Tongue (tissue), 2 donors: ENCODE data around the gene ARID5B. TPM values are rescaled to one million over a fixed set of nuclear protein-coding genes. Genes with fewer than 3 reads are reported as not detected.
"Not testable (repeated sequence)": the region's sequence is repeated elsewhere in the genome, so short reads cannot be mapped to it uniquely, and the experiment has no call there.

Source experiments
- DNase-seq: peaks from one replicate; pipeline ENCODE4 v3.0.0-alpha.2; 2015
- total RNA-seq: library from RNA; depleted of rRNA; stranded (reverse); fragments of >200 nt; gene quantifications from one replicate; pipeline ENCODE4 v1.2.3, GENCODE V29; 2014

ARID5B gene
- total RNA-seq, 1 donor from 2014 or later: 33.8 TPM

GRCh38 chr10:62014510-62014909, 113.0 kb downstream of the ARID5B start:
- no peak for DNase-seq

- peak; percentile 82 for DNase-seq
Observed at GRCh38 chr10:62015994-62016393, 114.5 kb downstream of the ARID5B start.

- no peak for DNase-seq
Observed at GRCh38 chr10:62016623-62017490, 115.4 kb downstream of the ARID5B start.

GRCh38 chr10:62017491-62017870, 116.0 kb downstream of the ARID5B start:
- no peak for DNase-seq

DNA sequence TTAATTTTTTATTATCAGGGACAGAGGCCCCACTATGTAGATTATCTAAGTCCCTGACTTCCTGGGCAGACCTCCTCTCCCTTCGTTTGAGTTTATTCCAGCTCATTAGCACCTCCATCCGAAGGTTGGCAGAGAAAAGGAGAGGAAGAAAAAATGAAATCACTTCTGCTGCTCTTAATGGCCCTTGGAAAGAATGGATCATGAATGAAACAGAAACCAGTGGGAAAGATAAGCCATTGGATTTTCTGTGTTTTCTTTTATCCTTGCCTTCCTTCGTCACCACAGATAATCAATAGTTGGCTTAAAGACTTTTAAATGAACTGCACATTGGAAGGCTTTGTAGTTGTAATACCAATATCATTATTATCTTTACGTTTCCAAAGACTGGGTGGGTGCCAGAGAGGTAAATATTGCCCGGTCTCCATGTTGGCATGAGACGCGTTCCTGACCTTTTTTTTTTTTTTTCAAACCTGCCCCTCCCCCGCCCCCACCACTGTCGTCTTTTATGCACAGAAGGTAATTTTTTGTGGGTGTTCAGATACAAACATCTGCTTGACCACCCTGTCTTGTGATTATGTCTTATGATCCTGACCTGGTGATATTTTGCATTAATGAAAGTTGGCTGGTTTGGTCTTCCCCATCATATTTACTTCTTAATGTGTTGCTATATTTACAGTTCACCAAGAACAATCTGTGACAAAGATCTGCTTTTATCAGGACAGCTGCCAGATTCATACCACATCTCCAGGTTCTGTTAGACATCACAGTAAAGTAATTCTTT, 116.8 kb downstream of the ARID5B start:
- DNase-seq: no peak

DNA sequence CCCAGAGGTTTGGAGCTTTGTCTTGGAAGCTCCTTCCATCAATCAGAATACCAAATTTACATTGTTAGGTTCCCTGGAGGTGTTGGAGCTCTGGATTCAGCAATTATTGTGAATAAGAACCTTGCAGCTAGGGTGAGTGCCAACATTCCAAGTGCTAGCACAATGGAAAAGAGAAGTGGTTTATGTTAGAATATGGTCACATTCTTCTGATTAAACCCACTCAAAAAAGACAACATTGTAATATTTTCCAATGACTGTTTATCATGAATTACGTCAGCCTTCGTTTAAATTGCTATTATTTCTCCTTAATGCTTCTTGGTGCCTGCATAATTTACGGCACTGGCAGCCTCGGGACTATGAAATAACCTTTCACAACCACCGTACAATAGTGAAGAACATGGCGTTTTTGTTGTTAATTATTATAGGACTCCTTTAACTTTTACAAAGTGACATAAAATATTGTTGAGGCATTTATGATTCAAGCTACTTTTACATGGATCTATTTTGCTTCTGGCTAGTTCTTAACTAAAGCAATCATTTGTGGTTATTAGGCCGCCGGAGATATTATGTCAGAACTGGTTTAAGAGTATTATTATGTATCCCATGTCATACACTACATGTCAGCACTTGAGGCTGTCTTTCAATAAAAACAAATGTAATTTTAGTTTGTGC, 117.7 kb downstream of the ARID5B start:
- DNase-seq: peak; percentile 73

- peak; percentile 50 for DNase-seq
Observed at GRCh38 chr10:62019685-62020359, 118.3 kb downstream of the ARID5B start.

GRCh38 chr10:62021128-62021665, 119.7 kb downstream of the ARID5B start:
- DNase-seq: no peak

DNA sequence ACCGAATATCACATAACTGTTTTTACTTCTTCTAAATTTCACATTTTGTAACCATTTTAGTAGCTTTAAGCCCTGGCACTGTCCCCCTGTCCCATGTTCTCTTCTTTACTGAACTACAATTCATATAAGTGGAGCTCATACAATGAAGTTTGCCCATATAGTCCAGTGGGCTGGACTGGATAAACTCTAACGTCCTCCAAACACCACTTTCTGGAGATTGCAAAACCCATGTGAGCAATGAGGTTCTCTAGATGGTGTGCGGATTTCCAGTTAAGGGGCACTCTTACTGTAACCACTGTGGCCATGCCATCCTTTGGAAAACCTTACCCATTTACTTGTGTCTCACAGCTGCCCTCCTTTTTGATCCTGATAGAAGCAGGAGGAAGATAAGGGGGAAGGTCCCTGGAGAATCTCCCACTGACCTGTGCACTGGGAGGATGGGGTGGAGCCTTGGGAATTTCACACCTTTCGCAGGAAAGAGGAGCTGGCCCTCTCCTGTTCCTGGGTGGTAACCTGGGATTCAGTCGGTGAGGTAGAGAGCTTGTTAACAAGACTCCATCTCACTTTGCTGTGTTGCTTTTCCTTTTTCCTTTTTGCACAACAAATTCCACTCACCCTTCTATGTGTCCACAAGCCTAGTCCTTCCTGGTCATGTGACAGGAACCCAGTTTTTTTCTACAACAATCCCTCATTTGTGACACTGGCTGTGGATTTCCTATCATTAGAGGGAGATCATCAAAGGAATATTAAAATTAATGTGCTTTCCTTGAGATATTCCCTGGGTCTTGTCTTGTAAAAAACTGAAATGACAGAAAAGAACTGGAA, 120.7 kb downstream of the ARID5B start:
- DNase-seq: no peak

- no peak for DNase-seq
Observed at GRCh38 chr10:62022830-62023229, 121.3 kb downstream of the ARID5B start.

DNA sequence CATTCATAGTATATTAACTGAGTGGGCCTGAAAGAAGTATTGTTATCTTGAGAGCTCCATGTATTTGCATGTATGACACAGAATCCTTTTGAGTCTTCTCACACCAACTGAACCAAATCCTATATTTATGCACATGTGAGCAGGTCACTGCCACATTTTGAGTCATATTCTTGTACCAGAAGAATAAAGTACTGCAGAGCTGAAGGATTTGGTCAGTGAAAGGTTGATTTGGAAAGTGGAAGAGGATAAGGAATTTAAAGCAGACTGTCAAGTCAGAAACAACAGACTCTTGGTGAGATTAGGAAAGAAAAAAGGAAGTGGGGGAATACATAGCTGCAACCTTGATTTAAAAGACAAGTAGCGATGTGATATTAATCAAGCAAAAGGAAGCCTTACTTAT, 121.8 kb downstream of the ARID5B start:
- DNase-seq: no peak

GRCh38 chr10:62024026-62024701, 122.7 kb downstream of the ARID5B start:
- no peak for DNase-seq

- no peak for DNase-seq
Observed at GRCh38 chr10:62025134-62025794, 123.8 kb downstream of the ARID5B start.

- DNase-seq: no peak
Observed at GRCh38 chr10:62025901-62026879, 124.7 kb downstream of the ARID5B start.

DNA sequence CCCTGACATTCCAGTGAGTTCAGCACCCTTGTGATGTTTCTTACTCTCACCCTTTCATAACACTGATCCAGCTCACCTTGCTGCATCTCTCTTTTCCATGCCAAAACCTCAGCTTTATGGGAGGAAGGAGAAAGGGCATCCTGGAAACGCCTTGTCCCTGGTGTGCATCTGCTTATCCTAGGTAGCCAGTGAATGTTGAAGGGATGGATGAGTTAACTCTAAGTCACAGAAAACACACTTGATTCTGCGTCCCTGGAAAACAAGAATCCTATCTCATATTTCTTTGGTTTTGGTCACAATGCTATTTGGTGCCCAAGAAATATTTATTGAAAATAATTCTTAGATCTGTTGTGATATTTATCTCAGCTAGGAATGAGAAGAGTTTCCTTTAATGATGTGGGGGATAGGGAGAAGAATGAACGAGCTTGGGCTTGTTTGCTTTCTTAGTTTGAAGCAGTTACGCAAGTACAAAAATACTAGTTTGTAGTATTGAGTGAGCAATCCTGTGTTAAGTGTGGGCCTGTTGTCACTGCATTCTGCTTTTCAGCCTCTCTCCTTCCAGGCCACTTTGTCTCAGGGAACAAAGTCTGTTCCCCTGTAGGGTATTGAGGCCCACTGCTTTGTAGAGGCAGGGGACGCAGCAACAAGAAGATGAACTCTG, 126.5 kb downstream of the ARID5B start:
- DNase-seq: no peak

DNA sequence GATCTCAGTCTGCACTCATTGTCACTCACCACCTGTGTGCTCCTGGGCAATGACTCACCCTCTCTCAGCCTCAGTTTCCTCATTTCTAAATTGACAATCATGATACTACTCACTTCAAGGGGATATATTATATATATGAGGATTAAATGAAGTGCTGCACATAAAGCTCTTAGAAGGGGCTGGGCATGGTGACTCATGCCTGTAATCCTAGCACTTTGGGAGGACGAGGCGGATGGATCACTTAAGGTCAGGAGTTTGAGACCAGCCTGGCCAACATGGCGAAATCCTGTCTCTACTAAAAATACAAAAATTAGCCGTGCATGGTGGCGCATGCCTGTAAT, 127.0 kb downstream of the ARID5B start:
- DNase-seq: not testable (repeated sequence)

DNA sequence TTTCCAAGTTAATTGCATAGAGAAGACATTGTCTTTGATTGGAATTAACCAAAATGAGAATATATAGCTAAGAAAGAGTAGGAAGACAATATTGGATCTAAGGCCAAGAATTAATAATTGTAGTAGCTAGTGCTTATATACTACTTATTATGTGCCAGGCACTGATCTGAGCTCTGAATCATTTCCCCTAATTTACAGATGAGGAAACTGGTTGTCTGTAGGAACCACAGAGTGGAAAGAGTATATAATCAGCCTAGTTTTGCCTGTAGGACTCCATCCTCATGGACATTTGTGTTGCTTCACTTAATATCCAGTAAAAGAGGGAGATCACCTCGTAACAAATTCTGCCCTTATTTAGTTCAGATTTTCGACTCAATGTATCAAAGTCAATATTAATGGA, 127.9 kb downstream of the ARID5B start:
- no peak for DNase-seq

DNA sequence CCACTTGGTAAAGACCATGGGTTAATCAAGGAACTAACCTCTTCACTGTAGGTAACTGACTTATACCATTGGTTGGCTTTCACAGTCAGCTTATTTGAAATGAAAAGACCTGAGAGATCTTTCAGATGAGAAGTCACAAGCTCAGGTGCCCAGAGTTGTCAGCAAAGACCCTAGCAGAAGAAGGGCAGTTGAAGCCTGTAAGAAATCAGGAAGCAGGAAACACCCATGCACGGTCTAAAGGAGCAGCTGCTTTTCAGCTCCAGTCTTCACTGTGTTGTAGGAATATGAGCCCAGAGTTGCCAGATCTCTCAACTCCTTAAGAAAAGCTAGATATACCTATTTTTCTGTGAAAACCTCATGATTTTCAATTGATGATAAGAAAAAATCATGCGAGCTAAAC, 130.0 kb downstream of the ARID5B start:
- no peak for DNase-seq
